DND-41 (cell line): ENCODE data around the gene NTM.

Source experiments
- EZH2 ChIP-seq: IDR thresholded peaks from 3 replicates; pipeline ENCODE4 v1.6.1; 2012; ENCODE audit warnings: borderline replicate concordance, low read depth, mild to moderate bottlenecking, moderate library complexity, low read length, inconsistent platforms; ENCODE audit not compliant: severe bottlenecking
- TF ChIP-seq, protein P1 (sequence below): IDR thresholded peaks from 2 replicates; pipeline ENCODE4 v1.5.1; 2012; ENCODE audit warnings: borderline replicate concordance, low read length, moderate library complexity, mild to moderate bottlenecking; ENCODE audit not compliant: poor library complexity, severe bottlenecking; ENCODE audit errors: extremely low read depth

DNA sequence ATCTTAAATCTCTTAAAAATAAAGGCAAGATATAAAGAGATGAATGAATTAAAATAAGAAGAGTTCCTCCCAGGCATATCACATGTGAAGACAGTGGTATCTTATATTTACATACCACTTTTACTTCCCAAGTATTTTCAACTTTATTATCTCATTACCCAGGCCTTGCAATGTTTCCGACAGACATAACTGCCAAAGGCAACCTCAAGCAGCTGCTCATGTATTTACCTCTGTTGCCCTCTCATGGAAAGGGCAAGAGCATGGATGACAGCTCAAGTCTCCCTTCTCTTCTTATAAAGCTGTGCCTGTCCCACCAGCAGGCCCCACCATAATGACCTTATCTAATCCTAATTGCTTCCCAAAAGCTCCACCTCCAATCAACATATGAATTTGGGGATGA lies 894.2 kb downstream of the NTM start:
- TF ChIP-seq, protein P1, sequence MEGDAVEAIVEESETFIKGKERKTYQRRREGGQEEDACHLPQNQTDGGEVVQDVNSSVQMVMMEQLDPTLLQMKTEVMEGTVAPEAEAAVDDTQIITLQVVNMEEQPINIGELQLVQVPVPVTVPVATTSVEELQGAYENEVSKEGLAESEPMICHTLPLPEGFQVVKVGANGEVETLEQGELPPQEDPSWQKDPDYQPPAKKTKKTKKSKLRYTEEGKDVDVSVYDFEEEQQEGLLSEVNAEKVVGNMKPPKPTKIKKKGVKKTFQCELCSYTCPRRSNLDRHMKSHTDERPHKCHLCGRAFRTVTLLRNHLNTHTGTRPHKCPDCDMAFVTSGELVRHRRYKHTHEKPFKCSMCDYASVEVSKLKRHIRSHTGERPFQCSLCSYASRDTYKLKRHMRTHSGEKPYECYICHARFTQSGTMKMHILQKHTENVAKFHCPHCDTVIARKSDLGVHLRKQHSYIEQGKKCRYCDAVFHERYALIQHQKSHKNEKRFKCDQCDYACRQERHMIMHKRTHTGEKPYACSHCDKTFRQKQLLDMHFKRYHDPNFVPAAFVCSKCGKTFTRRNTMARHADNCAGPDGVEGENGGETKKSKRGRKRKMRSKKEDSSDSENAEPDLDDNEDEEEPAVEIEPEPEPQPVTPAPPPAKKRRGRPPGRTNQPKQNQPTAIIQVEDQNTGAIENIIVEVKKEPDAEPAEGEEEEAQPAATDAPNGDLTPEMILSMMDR, result no peak
- TF ChIP-seq EZH2, result no peak
